Mucosa of descending colon (tissue), 3 donors: ENCODE measurements around the gene TMEM117. TPM values are rescaled to one million over a fixed set of nuclear protein-coding genes. Genes with fewer than 3 reads are reported as not detected.

Experiments
- ATAC-seq: fragments of 200-7000 bp; cut with Tn5 transposase; one replicate; pipeline ENCODE4 v1.9.1; 2020; ENCODE audit warnings: mild to moderate bottlenecking, moderate library complexity
- DNase-seq, 3 donors: peaks; one replicate each; pipeline ENCODE4 v3.0.0-alpha.2; 2020
- H3K36me3 ChIP-seq: fragments of 200-600 bp; one replicate; pipeline ENCODE4 v1.8.0; 2021; ENCODE audit warnings: low read depth, mild to moderate bottlenecking
- H3K4me1 ChIP-seq: fragments of 200-600 bp; one replicate; pipeline ENCODE4 v1.8.0; 2021; ENCODE audit warnings: low read depth, mild to moderate bottlenecking
- H3K4me3 ChIP-seq: fragments of 200-600 bp; one replicate; pipeline ENCODE4 v1.8.0; 2021; ENCODE audit warnings: mild to moderate bottlenecking
- H3K9me3 ChIP-seq: fragments of 200-600 bp; one replicate; pipeline ENCODE4 v1.8.0; 2021; ENCODE audit warnings: mild to moderate bottlenecking
- CTCF ChIP-seq: fragments of 200-600 bp; IDR thresholded peaks from one replicate; pipeline ENCODE4 v1.8.0; 2022; ENCODE audit warnings: antibody characterized with exemption, mild to moderate bottlenecking
- intact Hi-C, 2 donors: fragments of 100-400 bp; cut with DNase I in 1 of 2; cut with micrococcal nuclease in 1 of 2; formaldehyde crosslinking; loops; one replicate each; pipeline versions ENCODE4 v1.11.0 to v1.11.1; 2022; cut with DNase I, micrococcal nuclease
- total RNA-seq, 3 donors: library from RNA; stranded (reverse); fragmentation: NEBNext Ultra II Directional in 2 of 3; extraction: Animal tissue kit (Norgen Biotek cat#: 25700) in 2 of 3; gene quantifications; one replicate each; pipeline versions ENCODE4 v1.2.1 to v1.2.4, GENCODE V29; 2021 to 2023
- donor health status: DM: no; HTN: no; CAD: no; lungs with moderate emphysema.
- donor health status: DM: no; HTN: no; CAD: no.
- donor health status: DM: no; HTN: yes; CAD: no.

TMEM117 gene
- total RNA-seq, 3 donors from 2014 or later, result 10.1 to 15.2 (median 12.3) TPM

- no peak for DNase-seq
- no peak for TF ChIP-seq CTCF
- ATAC-seq, result no peak
- H3K36me3 ChIP-seq, result no peaks in the 10 kb centered on the region
- peaks cover 5% of the 10 kb centered on the region for H3K9me3 ChIP-seq
- no peak overlapping the region for H3K4me3 ChIP-seq
- no peaks in the 10 kb centered on the region for H3K4me1 ChIP-seq
- intact Hi-C loops, result no loop called here
Observed at GRCh38 chr12:44307506-44308168, 471.8 kb downstream of the TMEM117 start.

- Histone ChIP-seq H3K9me3 (peaks cover 5% of the 10 kb centered on the region), H3K36me3 (no peaks in the 10 kb centered on the region), H3K4me3 (no peak overlapping the region), H3K4me1 (no peaks in the 10 kb centered on the region)
- DNase-seq, result no peak
- intact Hi-C loops, result no loop called here
- no peak for TF ChIP-seq CTCF
- peak; percentile 64 for ATAC-seq
Observed at GRCh38 chr12:44313188-44313587, 477.3 kb downstream of the TMEM117 start.

- ATAC-seq (no peak), DNase-seq (no peak)
- TF ChIP-seq CTCF, result no peak
- intact Hi-C loops, result no loop called here
- no peaks in the 10 kb centered on the region for H3K4me1 ChIP-seq
- no peaks in the 10 kb centered on the region for H3K36me3 ChIP-seq
- no peak overlapping the region for H3K4me3 ChIP-seq
- H3K9me3 ChIP-seq, result peaks cover 5% of the 10 kb centered on the region
Observed at GRCh38 chr12:44314007-44314500, 478.2 kb downstream of the TMEM117 start.

- Histone ChIP-seq H3K4me1 (no peaks in the 10 kb centered on the region), H3K9me3 (no peaks in the 10 kb centered on the region), H3K4me3 (no peak overlapping the region), H3K36me3 (no peaks in the 10 kb centered on the region)
- DNase-seq, result no peak
- ATAC-seq, result peak; percentile 74
- intact Hi-C loops, result no loop called here
- no peak for TF ChIP-seq CTCF
Observed at GRCh38 chr12:44317651-44318126, 481.8 kb downstream of the TMEM117 start.

- ATAC-seq (no peak), DNase-seq (no peak)
- no peaks in the 10 kb centered on the region for H3K36me3 ChIP-seq
- no peaks in the 10 kb centered on the region for H3K4me1 ChIP-seq
- H3K9me3 ChIP-seq, result no peaks in the 10 kb centered on the region
- no peak overlapping the region for H3K4me3 ChIP-seq
- intact Hi-C loops, result no loop called here
- TF ChIP-seq CTCF, result no peak
Observed at GRCh38 chr12:44331269-44331668, 495.4 kb downstream of the TMEM117 start.
